GM10266 (cell line): Measurements from ENCODE around the gene NXNL1.
A peak's percentile ranks its signal among the peaks of the same experiment; 100 is the strongest.
"Not testable (repeated sequence)": the region's sequence is repeated elsewhere in the genome, so short reads cannot be mapped to it uniquely, and the experiment has no call there.

Source experiments
- DNase-seq: peaks from one replicate; pipeline ENCODE4 v3.0.0; 2012; ENCODE audit errors: extremely low spot score
- TF ChIP-seq, protein P1 (sequence below): IDR thresholded peaks from 2 replicates; pipeline ENCODE4 v1.5.1; 2012; ENCODE audit warnings: mild to moderate bottlenecking, low read depth; ENCODE audit not compliant: control insufficient read depth, insufficient read depth; ENCODE audit errors: missing control alignments

NXNL1 gene

DNA sequence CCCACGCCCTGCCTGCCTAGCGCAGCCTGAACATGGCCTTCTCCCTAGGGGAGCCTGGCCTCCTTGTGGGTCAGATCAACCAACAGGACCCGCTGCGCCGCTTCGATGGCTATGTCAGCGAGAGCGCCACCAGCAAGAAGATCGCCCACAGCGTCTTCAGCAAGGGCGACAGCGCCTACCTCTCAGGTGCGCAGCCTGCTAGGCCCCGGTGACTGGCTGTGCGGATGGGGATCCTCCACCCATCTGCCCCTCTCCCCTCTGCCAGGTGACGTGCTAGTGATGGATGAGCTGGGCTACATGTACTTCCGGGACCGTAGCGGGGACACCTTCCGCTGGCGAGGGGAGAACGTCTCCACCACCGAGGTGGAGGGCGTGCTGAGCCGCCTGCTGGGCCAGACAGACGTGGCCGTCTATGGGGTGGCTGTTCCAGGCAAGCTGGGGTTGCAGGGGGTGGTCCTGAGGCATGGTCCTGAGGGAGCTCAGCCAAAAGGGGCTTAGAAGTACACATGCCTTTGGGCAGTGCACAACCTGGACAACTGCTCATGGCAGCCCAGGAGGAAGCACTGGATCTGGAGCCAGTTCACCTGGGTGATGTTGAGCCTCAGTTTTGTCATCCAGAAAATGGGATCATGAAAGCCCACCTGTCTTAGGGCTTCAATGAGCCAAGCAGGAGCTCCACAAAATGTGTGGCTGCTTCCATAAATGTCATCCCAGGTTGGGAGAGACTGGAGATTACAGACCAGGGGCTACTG lies 39.9 kb upstream of the NXNL1 start:
- TF ChIP-seq, protein P1, sequence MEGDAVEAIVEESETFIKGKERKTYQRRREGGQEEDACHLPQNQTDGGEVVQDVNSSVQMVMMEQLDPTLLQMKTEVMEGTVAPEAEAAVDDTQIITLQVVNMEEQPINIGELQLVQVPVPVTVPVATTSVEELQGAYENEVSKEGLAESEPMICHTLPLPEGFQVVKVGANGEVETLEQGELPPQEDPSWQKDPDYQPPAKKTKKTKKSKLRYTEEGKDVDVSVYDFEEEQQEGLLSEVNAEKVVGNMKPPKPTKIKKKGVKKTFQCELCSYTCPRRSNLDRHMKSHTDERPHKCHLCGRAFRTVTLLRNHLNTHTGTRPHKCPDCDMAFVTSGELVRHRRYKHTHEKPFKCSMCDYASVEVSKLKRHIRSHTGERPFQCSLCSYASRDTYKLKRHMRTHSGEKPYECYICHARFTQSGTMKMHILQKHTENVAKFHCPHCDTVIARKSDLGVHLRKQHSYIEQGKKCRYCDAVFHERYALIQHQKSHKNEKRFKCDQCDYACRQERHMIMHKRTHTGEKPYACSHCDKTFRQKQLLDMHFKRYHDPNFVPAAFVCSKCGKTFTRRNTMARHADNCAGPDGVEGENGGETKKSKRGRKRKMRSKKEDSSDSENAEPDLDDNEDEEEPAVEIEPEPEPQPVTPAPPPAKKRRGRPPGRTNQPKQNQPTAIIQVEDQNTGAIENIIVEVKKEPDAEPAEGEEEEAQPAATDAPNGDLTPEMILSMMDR: no peak
- no peak for DNase-seq

DNA sequence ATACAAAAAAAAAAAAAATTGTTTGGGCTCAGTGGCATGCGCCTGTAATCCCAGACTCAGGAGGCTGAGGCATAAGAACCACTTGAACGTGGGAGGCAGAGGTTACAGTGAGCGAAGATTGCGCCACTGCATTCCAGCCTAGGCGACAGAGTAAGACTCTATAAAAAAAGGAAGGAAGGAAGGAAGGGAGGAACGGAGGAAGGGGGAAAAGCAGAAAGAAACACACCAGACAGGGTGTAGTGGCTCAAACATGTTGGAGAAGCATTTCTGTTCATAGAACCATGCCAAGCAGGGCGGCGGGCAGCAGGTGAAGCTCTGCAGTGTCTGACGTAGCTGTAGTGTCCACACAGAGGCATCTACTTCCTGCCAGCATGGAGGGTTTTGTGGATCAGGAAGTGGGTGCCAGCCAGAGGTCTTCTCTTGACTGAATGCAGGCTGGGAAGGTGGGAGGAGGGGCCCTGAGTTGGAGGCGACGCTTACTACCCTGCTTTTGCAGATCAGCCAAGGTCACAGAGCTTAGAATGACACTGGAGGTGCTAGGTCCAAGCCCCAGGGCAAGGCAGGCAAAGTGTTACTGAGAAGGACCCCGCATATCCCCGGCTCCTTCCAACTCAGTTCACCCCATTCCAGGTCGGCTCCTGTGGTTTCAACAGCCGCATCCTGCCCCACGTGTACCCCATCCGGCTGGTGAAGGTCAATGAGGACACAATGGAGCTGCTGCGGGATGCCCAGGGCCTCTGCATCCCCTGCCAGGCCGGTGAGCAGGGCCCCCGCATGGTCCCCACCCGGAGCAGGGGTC lies 39.1 kb upstream of the NXNL1 start:
- no peak for DNase-seq
- TF ChIP-seq, protein P1: no peak

DNA sequence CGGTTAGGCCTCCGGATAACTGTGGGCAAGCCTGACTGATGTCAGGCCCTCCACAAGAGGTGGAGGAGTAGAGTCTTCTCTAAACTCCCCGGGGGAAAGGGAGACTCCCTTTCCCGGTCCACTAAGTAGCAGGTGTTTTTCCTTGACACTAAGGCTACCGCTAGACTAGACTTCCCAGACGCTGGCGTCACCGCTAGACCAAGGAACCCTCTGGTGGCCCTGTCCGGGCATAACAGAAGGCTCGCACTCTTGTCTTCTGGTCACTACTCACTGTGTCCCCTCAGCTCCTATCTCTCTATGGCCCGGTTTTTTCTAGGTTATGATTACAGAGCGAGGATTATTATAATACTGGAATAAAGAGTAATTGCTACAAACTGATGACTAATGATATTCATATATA lies 38.3 kb upstream of the NXNL1 start:
- DNase-seq: not testable (repeated sequence)

DNA sequence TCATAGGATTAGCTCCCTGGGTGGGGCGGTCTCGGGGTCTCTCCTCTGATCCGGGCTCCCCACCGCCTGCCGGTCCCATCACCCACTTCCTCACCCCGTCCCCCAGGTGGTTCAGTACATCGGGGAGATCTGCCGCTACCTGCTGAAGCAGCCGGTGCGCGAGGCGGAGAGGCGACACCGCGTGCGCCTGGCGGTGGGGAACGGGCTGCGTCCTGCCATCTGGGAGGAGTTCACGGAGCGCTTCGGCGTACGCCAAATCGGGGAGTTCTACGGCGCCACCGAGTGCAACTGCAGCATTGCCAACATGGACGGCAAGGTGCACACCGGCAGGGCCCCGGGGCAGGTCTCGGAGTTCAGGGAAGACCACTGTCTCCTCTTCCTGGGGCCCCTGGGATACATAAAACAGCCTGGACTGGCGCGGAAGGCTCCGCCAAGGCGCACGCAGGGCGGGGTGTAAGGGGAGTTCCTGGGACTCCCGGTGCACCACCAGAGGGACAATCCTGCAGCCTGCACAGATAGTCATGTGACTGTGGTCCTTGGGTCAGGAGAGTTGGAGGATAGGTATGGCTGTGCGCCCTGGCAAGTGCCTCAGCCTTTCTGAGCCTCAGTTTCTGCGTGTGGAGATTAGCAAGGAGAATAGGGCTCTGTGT lies 36.5 kb upstream of the NXNL1 start:
- TF ChIP-seq, protein P1: no peak
- DNase-seq: no peak

DNA sequence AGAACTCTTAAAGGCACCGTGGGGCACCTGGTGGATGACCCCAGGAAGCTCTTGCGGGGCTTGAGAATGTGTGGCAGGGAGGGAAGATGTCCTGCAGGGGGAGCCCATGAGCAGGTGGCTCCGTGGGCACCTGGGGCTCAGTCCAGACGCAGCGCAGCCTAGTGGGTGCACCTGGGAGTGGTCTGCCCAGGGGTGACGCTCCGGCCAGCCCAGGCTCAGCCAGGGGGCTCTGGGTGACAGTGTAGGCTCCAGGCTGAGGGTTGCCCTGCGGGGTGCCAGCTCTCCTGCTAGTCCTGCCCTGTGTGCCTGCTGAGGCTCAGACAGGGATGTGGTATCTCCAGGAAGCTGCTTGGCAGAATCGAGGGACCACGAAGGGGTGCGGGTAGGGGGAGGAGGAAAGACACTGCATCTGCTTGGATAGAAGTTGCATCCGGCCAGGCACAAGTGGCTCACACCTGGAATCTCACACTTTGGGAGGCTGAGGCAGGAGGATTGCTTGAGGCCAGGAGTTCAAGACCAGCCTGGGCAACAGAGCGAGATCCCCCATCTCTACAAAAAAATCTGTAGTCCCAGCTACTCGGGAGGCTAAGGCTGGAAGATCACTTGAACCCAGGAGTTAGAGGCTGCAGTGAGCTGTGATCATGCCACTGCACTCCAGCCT lies 35.7 kb upstream of the NXNL1 start:
- TF ChIP-seq, protein P1: peak; percentile 96
- DNase-seq: peak; percentile 94

DNA sequence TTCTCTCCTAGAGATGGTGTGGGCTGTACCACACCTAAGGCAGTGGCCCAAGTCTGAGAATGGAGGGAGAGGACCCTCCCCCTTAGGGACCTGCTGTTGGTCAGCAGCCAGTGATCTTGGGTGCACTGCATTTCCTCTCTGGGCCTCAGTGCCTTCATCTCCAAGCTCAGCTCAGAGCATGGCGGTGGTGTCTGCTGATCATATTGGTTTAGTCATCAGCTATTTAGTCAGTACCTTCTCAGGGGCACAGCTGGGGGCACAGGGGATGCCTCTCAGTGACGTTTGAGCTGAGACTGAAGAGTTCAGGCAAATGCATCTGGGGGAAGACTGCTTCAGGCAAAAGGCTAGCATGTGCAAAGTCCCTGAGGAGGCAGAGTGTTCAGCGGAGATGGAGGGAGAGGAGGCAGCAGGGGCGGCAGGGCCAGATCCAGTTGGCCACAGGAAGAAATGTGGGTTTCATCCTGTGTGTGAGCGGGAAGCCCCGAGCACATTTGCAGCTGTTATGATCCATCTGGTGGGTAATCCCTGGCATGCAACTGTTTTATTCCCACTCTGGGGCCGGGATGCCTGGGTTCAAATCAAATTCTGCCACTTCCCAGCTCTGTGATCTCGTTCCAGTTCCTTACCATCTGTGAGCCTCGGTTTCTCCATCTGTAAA lies 35.0 kb upstream of the NXNL1 start:
- TF ChIP-seq, protein P1: no peak
- DNase-seq: no peak

DNA sequence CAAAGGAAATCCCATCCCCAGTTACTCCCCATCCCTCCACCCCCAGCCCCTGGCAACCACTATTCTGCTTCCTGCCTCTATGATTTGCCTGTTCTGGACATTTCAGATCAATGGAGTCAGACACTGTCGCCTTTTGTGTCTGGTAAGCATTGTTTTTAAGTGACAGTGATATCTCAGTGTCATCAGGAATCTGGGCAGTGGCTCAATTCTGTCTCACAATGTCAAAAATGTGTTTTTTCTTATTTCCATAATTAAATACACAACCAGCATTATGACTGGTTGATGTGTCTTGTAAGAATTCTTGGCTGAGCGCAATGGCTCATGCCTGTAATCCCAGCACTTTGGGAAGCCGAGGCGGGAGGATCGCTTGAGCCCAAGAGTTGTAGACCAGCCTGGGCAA lies 30.6 kb upstream of the NXNL1 start:
- TF ChIP-seq, protein P1: no peak

More for the DNA sequence above, 30.6 kb upstream of the NXNL1 start:
- DNase-seq: no peak
